ENCODE data around the gene AMELY.

DNA sequence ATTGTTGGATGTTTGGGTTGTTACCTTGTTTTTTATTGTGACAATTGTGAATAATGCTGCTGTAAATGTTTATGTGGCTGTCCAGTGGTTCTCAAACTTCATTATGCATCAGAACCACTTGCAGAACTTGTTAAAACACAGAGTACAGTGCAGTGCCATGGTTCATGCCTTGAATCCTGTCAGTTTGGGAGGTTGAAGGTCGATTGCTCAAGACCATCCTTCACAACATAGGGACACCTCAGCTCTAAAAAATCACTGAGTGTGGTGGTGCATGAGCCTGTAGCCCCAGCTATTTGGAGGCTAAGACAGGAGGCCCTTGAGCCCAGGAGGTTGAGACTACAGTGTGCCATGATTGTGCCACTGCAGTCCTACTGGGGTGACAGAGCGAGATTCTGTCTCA lies 23.9 kb upstream of the AMELY start:
- TF ChIP-seq EZH2phosphoT487 (IDR thresholded peaks at IDR 0.05; ENCODE audit: borderline replicate concordance, low read length) = no peak
- TF ChIP-seq, protein P1, sequence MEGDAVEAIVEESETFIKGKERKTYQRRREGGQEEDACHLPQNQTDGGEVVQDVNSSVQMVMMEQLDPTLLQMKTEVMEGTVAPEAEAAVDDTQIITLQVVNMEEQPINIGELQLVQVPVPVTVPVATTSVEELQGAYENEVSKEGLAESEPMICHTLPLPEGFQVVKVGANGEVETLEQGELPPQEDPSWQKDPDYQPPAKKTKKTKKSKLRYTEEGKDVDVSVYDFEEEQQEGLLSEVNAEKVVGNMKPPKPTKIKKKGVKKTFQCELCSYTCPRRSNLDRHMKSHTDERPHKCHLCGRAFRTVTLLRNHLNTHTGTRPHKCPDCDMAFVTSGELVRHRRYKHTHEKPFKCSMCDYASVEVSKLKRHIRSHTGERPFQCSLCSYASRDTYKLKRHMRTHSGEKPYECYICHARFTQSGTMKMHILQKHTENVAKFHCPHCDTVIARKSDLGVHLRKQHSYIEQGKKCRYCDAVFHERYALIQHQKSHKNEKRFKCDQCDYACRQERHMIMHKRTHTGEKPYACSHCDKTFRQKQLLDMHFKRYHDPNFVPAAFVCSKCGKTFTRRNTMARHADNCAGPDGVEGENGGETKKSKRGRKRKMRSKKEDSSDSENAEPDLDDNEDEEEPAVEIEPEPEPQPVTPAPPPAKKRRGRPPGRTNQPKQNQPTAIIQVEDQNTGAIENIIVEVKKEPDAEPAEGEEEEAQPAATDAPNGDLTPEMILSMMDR (IDR thresholded peaks at IDR 0.05; ENCODE audit: low read depth, low read length, poor library complexity, severe bottlenecking) = no peak

Measured in DOHH2 (cell line).